SK-N-SH (cell line): ENCODE data around the gene SLC38A3. TPM values are rescaled to one million over a fixed set of nuclear protein-coding genes. Genes with fewer than 3 reads are reported as not detected.

Experiments
- CTCF ChIA-PET: fragments of 300-600, 350-600 bp; formaldehyde crosslinking; extraction: SDS; loops from one replicate; lab custom pipeline; 2021; lab: Yijun Ruan, JAX
- POLR2A ChIA-PET: fragments of 350-600 bp; sonication (Branson Sonifier 250); formaldehyde crosslinking; extraction: SDS; loops from one replicate; lab custom pipeline; 2020; ENCODE audit warnings: antibody characterized with exemption, inconsistent platforms; lab: Yijun Ruan, JAX
- DNase-seq: peaks from one replicate; pipeline ENCODE4 v3.0.0; 2012
- H2AFZ ChIP-seq: fragments of 200-600 bp; sonication (generic); 2 replicates; pipeline ENCODE4 v1.8.1; 2016; ENCODE audit warnings: antibody characterized with exemption, mild to moderate bottlenecking, low read depth
- H3F3A ChIP-seq: fragments of 200-600 bp; sonication (generic); replicated peaks from 2 replicates; pipeline ENCODE3; 2016; ENCODE audit warnings: antibody characterized with exemption, mild to moderate bottlenecking; ENCODE audit not compliant: insufficient read depth
- H3K27ac ChIP-seq, 2 experiments: fragments of 200-500 bp in 1 of 2; fragments of 200-600 bp in 1 of 2; sonication (Bioruptor generic) in 1 of 2; sonication (generic), shearing (Covaris generic) in 1 of 2; 2 replicates each; pipeline versions ENCODE4 v1.5.1 to v1.6.1; 2014 to 2016; ENCODE audit warnings: low read depth in 2 of 2, inconsistent platforms in 1 of 2, low read length in 1 of 2, mild to moderate bottlenecking in 1 of 2, mixed read lengths in 1 of 2
- H3K27me3 ChIP-seq: fragments of 200-600 bp; sonication (generic), shearing (Covaris generic); 2 replicates; pipeline ENCODE4 v1.6.1; 2016; ENCODE audit warnings: mixed run types; ENCODE audit not compliant: insufficient read depth
- H3K36me3 ChIP-seq, 2 experiments: fragments of 200-500 bp in 1 of 2; fragments of 200-600 bp in 1 of 2; sonication (Bioruptor generic) in 1 of 2; sonication (generic) in 1 of 2; replicated peaks in 1 of 2; 2 replicates each; pipeline versions ENCODE3 to v1.5.1; 2014 to 2016; ENCODE audit warnings: low read length in 1 of 2, mild to moderate bottlenecking in 1 of 2; ENCODE audit not compliant: insufficient read depth in 2 of 2, control insufficient read depth in 1 of 2
- H3K4me1 ChIP-seq, 2 experiments: fragments of 200-500 bp in 1 of 2; fragments of 200-600 bp in 1 of 2; sonication (Bioruptor generic) in 1 of 2; sonication (generic), shearing (Covaris generic) in 1 of 2; 2 replicates each; pipeline versions ENCODE4 v1.5.1 to v1.6.1; 2014 to 2016; ENCODE audit warnings: low read depth in 1 of 2, low read length in 1 of 2, mixed run types in 1 of 2; ENCODE audit not compliant: insufficient read depth in 2 of 2, control insufficient read depth in 1 of 2
- H3K4me2 ChIP-seq: fragments of 200-600 bp; sonication (generic), shearing (Covaris generic); 2 replicates; pipeline ENCODE4 v1.6.1; 2017; ENCODE audit warnings: mixed run types
- H3K4me3 ChIP-seq, 2 experiments: fragments of 200-500 bp in 1 of 2; fragments of 200-600 bp in 1 of 2; sonication (Bioruptor generic) in 1 of 2; sonication (generic), shearing (Covaris generic) in 1 of 2; 2 replicates each; pipeline versions ENCODE4 v1.5.1 to v1.8.1; 2014 to 2016; ENCODE audit warnings: low read depth in 2 of 2, inconsistent platforms in 1 of 2, low read length in 1 of 2, mild to moderate bottlenecking in 1 of 2, mixed read lengths in 1 of 2, moderate library complexity in 1 of 2
- H3K79me2 ChIP-seq: fragments of 200-600 bp; sonication (generic); 2 replicates; pipeline ENCODE4 v1.8.1; 2017; ENCODE audit warnings: mild to moderate bottlenecking; ENCODE audit not compliant: insufficient read depth
- H3K9ac ChIP-seq: fragments of 200-600 bp; sonication (generic); 2 replicates; pipeline ENCODE4 v1.6.1; 2017; ENCODE audit warnings: mixed run types
- H3K9me2 ChIP-seq: fragments of 200-600 bp; sonication (generic); 2 replicates; pipeline ENCODE4 v1.6.1; 2017; ENCODE audit warnings: mixed run types
- H3K9me3 ChIP-seq: fragments of 200-600 bp; sonication (generic); 2 replicates; pipeline ENCODE4 v1.6.1; 2017; ENCODE audit warnings: mixed run types, mild to moderate bottlenecking, moderate library complexity
- H4K20me1 ChIP-seq: fragments of 200-600 bp; sonication (generic); 2 replicates; pipeline ENCODE4 v1.6.1; 2017; ENCODE audit warnings: mild to moderate bottlenecking, mixed run types; ENCODE audit not compliant: insufficient read depth
- EP300 ChIP-seq, 2 experiments: IDR thresholded peaks; 2 replicates each; pipeline versions ENCODE4 v1.4.0 to v1.6.1; 2012; ENCODE audit warnings: borderline replicate concordance in 1 of 2, low read depth in 1 of 2, low read length in 1 of 2
- FOXJ3 ChIP-seq: sonication (generic); formaldehyde crosslinking; IDR thresholded peaks from 2 replicates; pipeline ENCODE4 v1.5.1; 2020; ENCODE audit warnings: mild to moderate bottlenecking, missing genetic modification reagents
- GABPA ChIP-seq: IDR thresholded peaks from 2 replicates; pipeline ENCODE4 v1.4.0; 2012; ENCODE audit warnings: low read depth, mild to moderate bottlenecking
- MXI1 ChIP-seq: IDR thresholded peaks from 2 replicates; pipeline ENCODE4 v1.6.1; 2012; ENCODE audit warnings: mild to moderate bottlenecking, low read depth, low read length, improper control_type of control experiment
- PBX3 ChIP-seq: IDR thresholded peaks from 2 replicates; pipeline ENCODE4; 2012
- REST ChIP-seq: IDR thresholded peaks from 2 replicates; pipeline ENCODE4 v1.6.1; 2012; ENCODE audit warnings: mild to moderate bottlenecking, low read depth, low read length, moderate library complexity
- SIN3A ChIP-seq: IDR thresholded peaks from 2 replicates; pipeline ENCODE4 v1.6.1; 2012; ENCODE audit warnings: low read depth, mild to moderate bottlenecking, low read length, moderate library complexity, borderline replicate concordance
- TEAD4 ChIP-seq: IDR thresholded peaks from 2 replicates; pipeline ENCODE4 v1.4.0; 2012; ENCODE audit warnings: mild to moderate bottlenecking, borderline replicate concordance; ENCODE audit not compliant: insufficient read depth
- USF1 ChIP-seq: IDR thresholded peaks from 2 replicates; pipeline ENCODE4 v1.4.0; 2012; ENCODE audit warnings: low read depth, borderline replicate concordance
- YY1 ChIP-seq: IDR thresholded peaks from 2 replicates; pipeline ENCODE4 v1.4.0; 2012; ENCODE audit warnings: low read depth, mild to moderate bottlenecking
- WGBS: methylation state at CpG from one replicate; pipeline ENCODE4 v1.1.6; 2017; ENCODE audit warnings: low lambda C conversion rate; 5-methylcytosine and 5-hydroxymethylcytosine counted together
- polyA plus RNA-seq, 3 experiments: library from polyadenylated mRNA; depleted of rRNA; stranded (reverse); fragments of >200 nt; gene quantifications; 2 replicates each; pipeline ENCODE4 v1.2.3, GENCODE V29; 2012

The SLC38A3 gene
- polyA plus RNA-seq, 1 of the 3 experiments (the other 2 are of a cell fraction): 0.84 TPM

GRCh38 chr3:50183755-50184154 is 21.3 kb upstream of the SLC38A3 start:
- H3K36me3 ChIP-seq: peaks cover 4 to 7% of the 10 kb centered on the region in 2 experiments
- no peak for DNase-seq
- H3K27ac ChIP-seq: no peak overlapping the region
- 85% methylated on average over 4 of the region's 6 CpGs for WGBS
- H2AFZ ChIP-seq: no peak overlapping the region
- CTCF ChIA-PET: interaction anchor here (0.5 to 23.1 kb wide), 8 partner anchors 9 to 91 kb away, joined by 3 to 1375 read pairs (median 6); partner anchors contain the start of genes GNAI2, GNAT1 and SLC38A3
- H4K20me1 ChIP-seq: no peaks in the 10 kb centered on the region
- H3K4me2 ChIP-seq: no peak overlapping the region
- no peaks in the 10 kb centered on the region for H3F3A ChIP-seq
- H3K4me3 ChIP-seq: no peak overlapping the region
- no peaks in the 10 kb centered on the region for H3K27me3 ChIP-seq
- H3K9ac ChIP-seq: no peak overlapping the region
- no peaks in the 10 kb centered on the region for H3K9me3 ChIP-seq
- POLR2A ChIA-PET: interaction anchor here (2.2 kb wide), 1 partner anchor 63 kb away, joined by 11 read pairs; no protein-coding TSS in a partner anchor
- TF ChIP-seq SIN3A (no peak), USF1 (no peak), EP300 (IDR thresholded peaks at IDR 0.05; ENCODE audit: borderline replicate concordance in 1 of 2, low read depth in 1 of 2, low read length in 1 of 2) (no peak), YY1 (no peak), PBX3 (no peak), MXI1 (no peak), REST (no peak), GABPA (no peak), TEAD4 (no peak), FOXJ3 (CRISPR knock-in tag) (no peak)
- TF ChIP-seq, all 33 proteins: peak for 0
- no peaks in the 10 kb centered on the region for H3K9me2 ChIP-seq
- H3K79me2 ChIP-seq: no peaks in the 10 kb centered on the region
- peaks cover 0 to 10% of the 10 kb centered on the region in 2 experiments; a peak in 1 of 4 replicates for H3K4me1 ChIP-seq
